SK-N-SH treated with all-trans-retinoic acid at 6 μM for 48 hours (cell line): ENCODE measurements around the gene WNK1.

Experiments used
- GLIS3 ChIP-seq: fragments of 250-450 bp; sonication (Bioruptor Pico); IDR thresholded peaks from 2 replicates; pipeline ENCODE4 v1.5.0; 2020; ENCODE audit warnings: mild to moderate bottlenecking, moderate library complexity
- ISL1 ChIP-seq: fragments of 250-450 bp; sonication (Bioruptor Pico); IDR thresholded peaks from 2 replicates; pipeline ENCODE4 v2.1.2; 2022; ENCODE audit warnings: mild to moderate bottlenecking, moderate library complexity
- OSR1 ChIP-seq: fragments of 250-450 bp; sonication (Bioruptor Pico); IDR thresholded peaks from 2 replicates; pipeline ENCODE4 v1.8.0; 2022; ENCODE audit warnings: moderate library complexity, mild to moderate bottlenecking, inconsistent platforms
- RARB ChIP-seq: fragments of 250-450 bp; sonication (Bioruptor Pico); IDR thresholded peaks from 2 replicates; pipeline ENCODE4 v1.8.0; 2021; ENCODE audit warnings: mild to moderate bottlenecking, moderate library complexity
- TCF4 ChIP-seq: fragments of 250-450 bp; sonication (Bioruptor Pico); IDR thresholded peaks from 2 replicates; pipeline ENCODE4 v1.8.0; 2021; ENCODE audit warnings: mild to moderate bottlenecking, moderate library complexity, borderline replicate concordance
- TOX ChIP-seq: fragments of 250-450 bp; sonication (Bioruptor Pico); IDR thresholded peaks from 2 replicates; pipeline ENCODE4 v1.8.0; 2021; ENCODE audit warnings: mild to moderate bottlenecking, moderate library complexity, borderline replicate concordance
- ZC3H10 ChIP-seq: fragments of 250-450 bp; sonication (Bioruptor Pico); IDR thresholded peaks from 2 replicates; pipeline ENCODE4 v1.5.1; 2021; ENCODE audit warnings: mild to moderate bottlenecking, moderate library complexity
- TF ChIP-seq, protein P1 (sequence below): fragments of 250-450 bp; sonication (Bioruptor Pico); IDR thresholded peaks from 2 replicates; pipeline ENCODE4 v1.5.1; 2020; ENCODE audit warnings: low read depth, mild to moderate bottlenecking, moderate library complexity
- TF ChIP-seq, protein P2 (sequence below): fragments of 250-450 bp; sonication (Bioruptor Pico); IDR thresholded peaks from 2 replicates; pipeline ENCODE4 v1.8.0; 2020; ENCODE audit warnings: mild to moderate bottlenecking, moderate library complexity, borderline replicate concordance
- TF ChIP-seq, protein P3 (sequence below): fragments of 250-450 bp; sonication (Bioruptor Pico); IDR thresholded peaks from 2 replicates; pipeline ENCODE4 v1.5.0; 2020; ENCODE audit warnings: mild to moderate bottlenecking, moderate library complexity
- TF ChIP-seq, protein P4 (sequence below): fragments of 250-450 bp; sonication (Bioruptor Pico); IDR thresholded peaks from 2 replicates; pipeline ENCODE4 v1.8.0; 2021; ENCODE audit warnings: low read depth, mild to moderate bottlenecking, moderate library complexity, borderline replicate concordance

DNA sequence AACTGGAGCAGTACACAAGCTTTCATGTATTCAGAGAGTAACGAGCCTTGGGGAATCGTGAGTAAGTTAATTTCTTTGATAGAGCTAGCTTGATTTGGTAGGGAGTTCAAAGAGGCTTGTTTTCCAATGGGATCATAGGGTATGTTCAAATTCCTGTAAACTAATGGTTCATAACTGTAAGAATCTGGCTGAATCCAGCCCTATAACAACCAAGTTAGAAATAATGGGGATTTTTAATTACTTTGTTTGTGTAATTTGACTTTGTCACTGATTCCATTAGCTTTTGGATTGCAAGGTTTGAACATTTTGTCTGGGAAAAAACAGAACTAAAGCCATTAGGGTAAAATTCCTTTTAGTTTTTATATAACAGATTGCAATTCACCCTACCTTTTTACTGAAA, 94.0 kb downstream of the WNK1 start:
- TF ChIP-seq, protein P1, sequence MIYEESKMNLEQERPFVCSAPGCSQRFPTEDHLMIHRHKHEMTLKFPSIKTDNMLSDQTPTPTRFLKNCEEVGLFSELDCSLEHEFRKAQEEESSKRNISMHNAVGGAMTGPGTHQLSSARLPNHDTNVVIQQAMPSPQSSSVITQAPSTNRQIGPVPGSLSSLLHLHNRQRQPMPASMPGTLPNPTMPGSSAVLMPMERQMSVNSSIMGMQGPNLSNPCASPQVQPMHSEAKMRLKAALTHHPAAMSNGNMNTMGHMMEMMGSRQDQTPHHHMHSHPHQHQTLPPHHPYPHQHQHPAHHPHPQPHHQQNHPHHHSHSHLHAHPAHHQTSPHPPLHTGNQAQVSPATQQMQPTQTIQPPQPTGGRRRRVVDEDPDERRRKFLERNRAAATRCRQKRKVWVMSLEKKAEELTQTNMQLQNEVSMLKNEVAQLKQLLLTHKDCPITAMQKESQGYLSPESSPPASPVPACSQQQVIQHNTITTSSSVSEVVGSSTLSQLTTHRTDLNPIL (CRISPR knock-in tag): no peak
- TF ChIP-seq, protein P2, sequence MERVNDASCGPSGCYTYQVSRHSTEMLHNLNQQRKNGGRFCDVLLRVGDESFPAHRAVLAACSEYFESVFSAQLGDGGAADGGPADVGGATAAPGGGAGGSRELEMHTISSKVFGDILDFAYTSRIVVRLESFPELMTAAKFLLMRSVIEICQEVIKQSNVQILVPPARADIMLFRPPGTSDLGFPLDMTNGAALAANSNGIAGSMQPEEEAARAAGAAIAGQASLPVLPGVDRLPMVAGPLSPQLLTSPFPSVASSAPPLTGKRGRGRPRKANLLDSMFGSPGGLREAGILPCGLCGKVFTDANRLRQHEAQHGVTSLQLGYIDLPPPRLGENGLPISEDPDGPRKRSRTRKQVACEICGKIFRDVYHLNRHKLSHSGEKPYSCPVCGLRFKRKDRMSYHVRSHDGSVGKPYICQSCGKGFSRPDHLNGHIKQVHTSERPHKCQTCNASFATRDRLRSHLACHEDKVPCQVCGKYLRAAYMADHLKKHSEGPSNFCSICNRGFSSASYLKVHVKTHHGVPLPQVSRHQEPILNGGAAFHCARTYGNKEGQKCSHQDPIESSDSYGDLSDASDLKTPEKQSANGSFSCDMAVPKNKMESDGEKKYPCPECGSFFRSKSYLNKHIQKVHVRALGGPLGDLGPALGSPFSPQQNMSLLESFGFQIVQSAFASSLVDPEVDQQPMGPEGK: no peak
- TF ChIP-seq TOX (CRISPR knock-in tag) (no peak), RARB (no peak), ISL1 (CRISPR knock-in tag) (no peak), TCF4 (CRISPR knock-in tag) (no peak), OSR1 (CRISPR knock-in tag) (no peak), ZC3H10 (no peak), GLIS3 (CRISPR knock-in tag) (no peak)
- TF ChIP-seq, protein P3, sequence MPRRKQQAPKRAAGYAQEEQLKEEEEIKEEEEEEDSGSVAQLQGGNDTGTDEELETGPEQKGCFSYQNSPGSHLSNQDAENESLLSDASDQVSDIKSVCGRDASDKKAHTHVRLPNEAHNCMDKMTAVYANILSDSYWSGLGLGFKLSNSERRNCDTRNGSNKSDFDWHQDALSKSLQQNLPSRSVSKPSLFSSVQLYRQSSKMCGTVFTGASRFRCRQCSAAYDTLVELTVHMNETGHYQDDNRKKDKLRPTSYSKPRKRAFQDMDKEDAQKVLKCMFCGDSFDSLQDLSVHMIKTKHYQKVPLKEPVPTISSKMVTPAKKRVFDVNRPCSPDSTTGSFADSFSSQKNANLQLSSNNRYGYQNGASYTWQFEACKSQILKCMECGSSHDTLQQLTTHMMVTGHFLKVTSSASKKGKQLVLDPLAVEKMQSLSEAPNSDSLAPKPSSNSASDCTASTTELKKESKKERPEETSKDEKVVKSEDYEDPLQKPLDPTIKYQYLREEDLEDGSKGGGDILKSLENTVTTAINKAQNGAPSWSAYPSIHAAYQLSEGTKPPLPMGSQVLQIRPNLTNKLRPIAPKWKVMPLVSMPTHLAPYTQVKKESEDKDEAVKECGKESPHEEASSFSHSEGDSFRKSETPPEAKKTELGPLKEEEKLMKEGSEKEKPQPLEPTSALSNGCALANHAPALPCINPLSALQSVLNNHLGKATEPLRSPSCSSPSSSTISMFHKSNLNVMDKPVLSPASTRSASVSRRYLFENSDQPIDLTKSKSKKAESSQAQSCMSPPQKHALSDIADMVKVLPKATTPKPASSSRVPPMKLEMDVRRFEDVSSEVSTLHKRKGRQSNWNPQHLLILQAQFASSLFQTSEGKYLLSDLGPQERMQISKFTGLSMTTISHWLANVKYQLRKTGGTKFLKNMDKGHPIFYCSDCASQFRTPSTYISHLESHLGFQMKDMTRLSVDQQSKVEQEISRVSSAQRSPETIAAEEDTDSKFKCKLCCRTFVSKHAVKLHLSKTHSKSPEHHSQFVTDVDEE: no peak
- TF ChIP-seq, protein P4, sequence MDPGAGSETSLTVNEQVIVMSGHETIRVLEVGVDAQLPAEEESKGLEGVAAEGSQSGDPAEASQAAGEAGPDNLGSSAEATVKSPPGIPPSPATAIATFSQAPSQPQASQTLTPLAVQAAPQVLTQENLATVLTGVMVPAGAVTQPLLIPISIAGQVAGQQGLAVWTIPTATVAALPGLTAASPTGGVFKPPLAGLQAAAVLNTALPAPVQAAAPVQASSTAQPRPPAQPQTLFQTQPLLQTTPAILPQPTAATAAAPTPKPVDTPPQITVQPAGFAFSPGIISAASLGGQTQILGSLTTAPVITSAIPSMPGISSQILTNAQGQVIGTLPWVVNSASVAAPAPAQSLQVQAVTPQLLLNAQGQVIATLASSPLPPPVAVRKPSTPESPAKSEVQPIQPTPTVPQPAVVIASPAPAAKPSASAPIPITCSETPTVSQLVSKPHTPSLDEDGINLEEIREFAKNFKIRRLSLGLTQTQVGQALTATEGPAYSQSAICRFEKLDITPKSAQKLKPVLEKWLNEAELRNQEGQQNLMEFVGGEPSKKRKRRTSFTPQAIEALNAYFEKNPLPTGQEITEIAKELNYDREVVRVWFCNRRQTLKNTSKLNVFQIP: no peak
